ENCODE results near the gene ANO9. TPM values are rescaled to one million over a fixed set of nuclear protein-coding genes. Genes with fewer than 3 reads are reported as not detected.
A peak's percentile ranks its signal among the peaks of the same experiment; 100 is the strongest.

The ANO9 gene
- total and polyA plus RNA-seq, 10 donors, result 10.2 to 53.8 (median 26.3) TPM

DNA sequence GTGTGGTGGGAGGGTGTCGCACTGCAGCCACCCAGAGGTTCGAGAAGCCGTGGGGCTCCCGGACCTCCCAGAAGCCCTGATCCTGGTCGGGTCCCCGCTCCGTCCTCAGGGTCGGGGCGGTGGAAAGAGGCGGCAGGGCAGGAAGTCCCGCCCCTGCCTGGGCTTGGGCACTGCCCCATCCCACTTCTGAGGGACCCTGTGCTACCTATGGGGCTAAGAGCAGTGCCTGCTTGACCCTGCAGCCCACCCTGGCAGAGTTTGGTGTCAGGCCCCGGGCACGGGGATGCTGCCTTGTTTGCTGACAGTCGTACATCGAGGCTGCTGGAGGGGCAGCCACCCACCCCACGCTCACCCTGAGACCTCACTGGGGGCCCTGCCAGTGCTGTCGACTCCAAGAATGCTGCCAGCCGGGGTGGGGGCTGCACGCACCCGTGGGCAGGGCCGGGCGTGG lies 45.8 kb upstream of the ANO9 start:
- Histone ChIP-seq H3K36me3 (peaks cover 0 to 55% (median 19%) of the 10 kb centered on the region in 6 donors), H3K4me1 (no peaks in the 10 kb centered on the region), H3K27me3 (replicated peaks in 1 of 7) (no peaks in the 10 kb centered on the region), H3K4me3 (no peak overlapping the region), H3K9me3 (no peaks in the 10 kb centered on the region), H3K27ac (no peak overlapping the region)
- WGBS, 5 donors, result 80 to 92% (median 91%) methylated on average over 1 to 22 of the region's 22 CpGs
- intact Hi-C loops (cut with DNase I; ENCODE audit: low total_unique reads), result no loop called here
- TF ChIP-seq POLR2A (IDR thresholded peaks at IDR 0.05) (no peak), POLR2AphosphoS5 (IDR thresholded peaks at IDR 0.05) (no peak)
- TF ChIP-seq, protein P1, sequence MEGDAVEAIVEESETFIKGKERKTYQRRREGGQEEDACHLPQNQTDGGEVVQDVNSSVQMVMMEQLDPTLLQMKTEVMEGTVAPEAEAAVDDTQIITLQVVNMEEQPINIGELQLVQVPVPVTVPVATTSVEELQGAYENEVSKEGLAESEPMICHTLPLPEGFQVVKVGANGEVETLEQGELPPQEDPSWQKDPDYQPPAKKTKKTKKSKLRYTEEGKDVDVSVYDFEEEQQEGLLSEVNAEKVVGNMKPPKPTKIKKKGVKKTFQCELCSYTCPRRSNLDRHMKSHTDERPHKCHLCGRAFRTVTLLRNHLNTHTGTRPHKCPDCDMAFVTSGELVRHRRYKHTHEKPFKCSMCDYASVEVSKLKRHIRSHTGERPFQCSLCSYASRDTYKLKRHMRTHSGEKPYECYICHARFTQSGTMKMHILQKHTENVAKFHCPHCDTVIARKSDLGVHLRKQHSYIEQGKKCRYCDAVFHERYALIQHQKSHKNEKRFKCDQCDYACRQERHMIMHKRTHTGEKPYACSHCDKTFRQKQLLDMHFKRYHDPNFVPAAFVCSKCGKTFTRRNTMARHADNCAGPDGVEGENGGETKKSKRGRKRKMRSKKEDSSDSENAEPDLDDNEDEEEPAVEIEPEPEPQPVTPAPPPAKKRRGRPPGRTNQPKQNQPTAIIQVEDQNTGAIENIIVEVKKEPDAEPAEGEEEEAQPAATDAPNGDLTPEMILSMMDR (IDR thresholded peaks at IDR 0.05 in 8 of 11, conservative IDR thresholded peaks at IDR 0.05 in 3 of 11), result no peak
- no peak for DNase-seq

DNA sequence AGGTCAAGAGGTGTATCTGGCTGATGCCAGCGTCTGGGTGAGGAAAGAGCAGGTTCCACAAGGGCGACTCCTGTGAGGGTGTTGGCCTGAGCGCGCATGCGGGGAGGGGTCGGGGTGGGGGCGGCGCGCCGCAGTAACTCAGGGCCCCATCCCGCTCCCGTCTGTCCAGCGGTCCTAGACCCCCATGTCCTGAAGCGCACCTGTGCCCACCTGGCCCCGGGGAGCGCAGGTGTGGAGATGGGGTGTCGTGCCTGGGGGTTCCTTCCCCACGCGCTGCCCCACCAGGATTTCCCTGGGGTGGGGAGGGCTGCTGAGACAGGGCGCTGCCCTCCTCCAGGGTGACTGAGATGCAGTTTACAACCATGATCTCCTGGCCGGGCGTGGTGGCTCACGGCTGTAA lies 44.4 kb upstream of the ANO9 start:
- H3K36me3 ChIP-seq, result peaks cover 0 to 45% (median 17%) of the 10 kb centered on the region in 6 donors
- H3K27me3 ChIP-seq (replicated peaks in 1 of 7), result no peaks in the 10 kb centered on the region
- no peaks in the 10 kb centered on the region for H3K4me1 ChIP-seq
- DNase-seq, result no peak
- H3K9me3 ChIP-seq, result no peaks in the 10 kb centered on the region
- TF ChIP-seq POLR2AphosphoS5 (IDR thresholded peaks at IDR 0.05), result no peak
- TF ChIP-seq, protein P1 (IDR thresholded peaks at IDR 0.05 in 8 of 11, conservative IDR thresholded peaks at IDR 0.05 in 3 of 11), result no peak
- no peak overlapping the region for H3K27ac ChIP-seq
- intact Hi-C loops (cut with DNase I; ENCODE audit: low total_unique reads), result no loop called here
- 91 to 98% (median 96%) methylated on average over 23 of the region's 23 CpGs for WGBS, 5 donors
- no peak overlapping the region for H3K4me3 ChIP-seq

DNA sequence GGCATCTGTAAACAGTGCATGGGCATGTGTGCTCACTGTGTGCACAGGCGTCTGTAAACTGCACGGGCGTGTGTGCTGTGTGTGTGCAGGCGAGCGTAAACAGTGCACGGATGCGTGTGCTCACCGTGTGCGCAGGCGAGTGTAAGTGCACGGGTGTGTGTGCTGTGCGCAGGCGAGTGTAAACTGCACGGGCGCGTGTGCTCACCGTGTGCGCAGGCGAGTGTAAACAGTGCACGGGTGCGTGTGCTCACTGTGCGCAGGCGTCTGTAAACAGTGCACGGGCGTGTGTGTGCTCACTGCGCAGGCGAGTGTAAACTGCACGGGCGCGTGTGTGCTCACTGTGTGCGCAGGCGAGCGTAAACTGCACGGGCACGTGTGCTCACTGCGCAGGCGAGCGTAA lies 42.8 kb upstream of the ANO9 start:
- DNase-seq, result no peak
- Histone ChIP-seq H3K27me3 (replicated peaks in 1 of 7) (no peaks in the 10 kb centered on the region), H3K36me3 (peaks cover 0 to 34% (median 2%) of the 10 kb centered on the region in 6 donors), H3K9me3 (no peaks in the 10 kb centered on the region), H3K27ac (no peak overlapping the region), H3K4me1 (no peaks in the 10 kb centered on the region), H3K4me3 (no peak overlapping the region)
- intact Hi-C loops (cut with DNase I; ENCODE audit: low total_unique reads), result no loop called here
- TF ChIP-seq POLR2AphosphoS5 (IDR thresholded peaks at IDR 0.05) (no peak), POLR2A (IDR thresholded peaks at IDR 0.05) (no peak)
- TF ChIP-seq, protein P1 (IDR thresholded peaks at IDR 0.05 in 8 of 11, conservative IDR thresholded peaks at IDR 0.05 in 3 of 11), result no peak
- 95 to 98% (median 98%) methylated on average over 37 to 38 of the region's 38 CpGs for WGBS, 5 donors

- TF ChIP-seq POLR2A (IDR thresholded peaks at IDR 0.05), result no peak
- TF ChIP-seq POLR2AphosphoS5 (IDR thresholded peaks at IDR 0.05), result peak in 1 of 3 donors; percentile 22
- Histone ChIP-seq H3K36me3 (peaks cover 0 to 14% (median 0%) of the 10 kb centered on the region in 6 donors), H3K4me3 (no peak overlapping the region), H3K27ac (no peak overlapping the region), H3K27me3 (replicated peaks in 1 of 7) (no peaks in the 10 kb centered on the region), H3K4me1 (no peaks in the 10 kb centered on the region), H3K9me3 (no peaks in the 10 kb centered on the region)
- 88 to 92% (median 90%) methylated on average over 12 to 13 of the region's 13 CpGs for WGBS, 5 donors
- intact Hi-C loops (cut with DNase I; ENCODE audit: low total_unique reads), result no loop called here
- no peak for DNase-seq
Observed at GRCh38 chr11:479311-479710, 37.5 kb upstream of the ANO9 start.

Measured in spleen (tissue), 11 donors.